HuH-7.5 (cell line): Measurements from ENCODE around the gene CD14.
"Not testable (repeated sequence)": the region's sequence is repeated elsewhere in the genome, so short reads cannot be mapped to it uniquely, and the experiment has no call there.

Experiments used
- DNase-seq: peaks from one replicate; pipeline ENCODE4 v3.0.0; 2011; ENCODE audit warnings: low spot score

CD14 gene

GRCh38 chr5:140633021-140633471 is at the start of gene CD14:
TSS of gene CD14 (minus strand) at chr5:140633175. CDS start at chr5:140633071, 104 bp downstream.
- peak; percentile 47 for DNase-seq

DNA sequence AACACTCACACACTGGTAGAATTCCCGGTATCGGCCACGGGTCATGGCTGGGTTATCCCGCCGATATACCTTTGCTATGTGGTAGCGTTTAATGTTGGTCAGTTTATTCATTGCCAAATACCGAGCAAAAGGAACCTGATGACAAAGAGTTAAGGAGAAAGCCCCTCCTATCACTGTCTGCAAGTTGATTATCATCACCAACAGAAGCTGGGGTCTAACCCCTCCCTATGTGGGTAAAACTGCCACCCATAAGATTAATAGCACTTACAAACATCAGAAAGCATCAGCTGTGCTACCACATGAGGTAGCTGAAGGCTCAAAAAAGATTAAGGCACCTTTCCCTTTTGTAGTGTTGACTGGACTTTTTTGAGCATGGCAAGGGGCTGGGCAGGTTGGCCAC is 46.0 kb upstream of the CD14 start:
- no peak for DNase-seq

DNA sequence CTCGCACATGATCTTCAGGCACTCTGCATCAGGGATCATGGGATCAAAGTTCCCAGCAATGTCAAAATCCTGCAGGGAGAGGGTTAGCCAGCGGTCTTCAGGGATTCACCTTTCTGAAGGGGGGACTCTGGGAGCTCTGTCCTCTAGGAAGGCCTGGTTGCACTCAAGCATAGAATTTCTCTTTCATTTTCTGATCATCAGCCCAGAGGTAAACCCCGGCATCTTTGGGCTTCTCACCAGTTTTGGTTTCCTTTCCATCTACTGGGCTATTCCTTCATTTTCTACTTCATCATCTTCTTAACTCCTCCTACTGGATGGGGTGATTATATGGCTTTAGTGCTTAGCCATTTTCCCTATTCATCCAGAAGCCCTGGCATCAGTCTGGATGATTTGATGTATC is 45.0 kb upstream of the CD14 start:
- DNase-seq, result no peak

- DNase-seq, result no peak
Observed at GRCh38 chr5:140674629-140675028, 41.7 kb upstream of the CD14 start.

DNA sequence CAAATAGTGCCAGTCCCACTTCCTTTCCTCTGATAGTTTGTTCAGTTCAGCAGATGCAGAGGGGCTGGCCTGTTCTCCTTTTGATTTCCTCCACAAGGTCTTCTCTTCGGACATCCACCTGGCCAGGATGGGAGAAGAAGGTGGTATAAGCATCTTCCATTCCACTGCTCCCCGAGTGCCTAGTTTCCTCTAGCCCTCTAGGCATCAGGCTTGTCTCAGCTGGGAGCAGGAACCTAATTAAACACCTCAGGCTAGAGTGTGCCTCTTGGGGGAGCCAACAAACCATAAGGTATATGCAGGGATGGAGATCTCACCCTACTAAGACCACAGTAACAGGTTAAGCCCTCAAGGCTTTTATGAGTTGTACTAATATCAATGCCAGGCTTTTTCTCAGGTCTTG is 41.2 kb upstream of the CD14 start:
- no peak for DNase-seq

DNA sequence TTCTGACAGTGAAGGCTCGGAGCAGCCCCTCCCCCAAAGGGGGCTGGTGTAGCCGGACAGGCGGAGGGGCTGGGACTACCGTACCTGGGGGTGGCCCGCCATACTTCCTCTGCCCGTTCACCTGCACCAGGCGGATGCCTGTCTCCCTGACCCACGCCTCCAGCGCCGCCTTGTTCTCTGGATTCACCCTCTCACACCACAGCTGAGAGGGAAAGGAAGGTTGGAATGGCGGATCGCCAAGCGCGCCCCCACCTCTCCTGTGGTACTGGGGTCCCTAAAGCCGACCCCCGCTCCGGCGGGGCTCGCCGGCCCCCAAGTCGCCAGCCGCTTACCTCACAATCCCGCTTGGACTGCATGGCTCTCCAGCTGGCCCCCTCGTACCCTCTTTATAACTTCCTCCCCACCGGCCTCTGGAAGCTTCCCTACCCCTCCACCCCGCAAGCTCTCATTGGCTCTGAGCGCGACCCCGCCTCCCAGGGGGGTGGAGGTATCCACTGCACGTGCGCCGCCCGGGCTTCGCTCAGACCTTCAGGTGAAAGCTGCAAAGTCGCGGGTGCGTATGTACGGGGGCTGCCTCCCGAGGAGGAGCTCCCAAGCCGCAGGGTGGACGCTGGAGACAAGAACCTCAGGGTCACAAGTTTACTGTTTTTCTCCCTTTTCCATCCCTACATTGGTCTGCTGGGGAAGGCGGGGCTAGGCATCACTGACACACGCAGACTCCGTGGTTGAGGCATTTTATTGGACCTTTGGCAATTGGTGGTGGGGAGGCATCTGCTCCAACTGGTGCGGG is 40.4 kb upstream of the CD14 start, which contains the start of gene DND1:
Gene DND1 (minus strand): TSS at position 390 of the 790 bp plus-strand sequence. CDS start 34 bp downstream, at position 356.
- DNase-seq, result no peak

DNA sequence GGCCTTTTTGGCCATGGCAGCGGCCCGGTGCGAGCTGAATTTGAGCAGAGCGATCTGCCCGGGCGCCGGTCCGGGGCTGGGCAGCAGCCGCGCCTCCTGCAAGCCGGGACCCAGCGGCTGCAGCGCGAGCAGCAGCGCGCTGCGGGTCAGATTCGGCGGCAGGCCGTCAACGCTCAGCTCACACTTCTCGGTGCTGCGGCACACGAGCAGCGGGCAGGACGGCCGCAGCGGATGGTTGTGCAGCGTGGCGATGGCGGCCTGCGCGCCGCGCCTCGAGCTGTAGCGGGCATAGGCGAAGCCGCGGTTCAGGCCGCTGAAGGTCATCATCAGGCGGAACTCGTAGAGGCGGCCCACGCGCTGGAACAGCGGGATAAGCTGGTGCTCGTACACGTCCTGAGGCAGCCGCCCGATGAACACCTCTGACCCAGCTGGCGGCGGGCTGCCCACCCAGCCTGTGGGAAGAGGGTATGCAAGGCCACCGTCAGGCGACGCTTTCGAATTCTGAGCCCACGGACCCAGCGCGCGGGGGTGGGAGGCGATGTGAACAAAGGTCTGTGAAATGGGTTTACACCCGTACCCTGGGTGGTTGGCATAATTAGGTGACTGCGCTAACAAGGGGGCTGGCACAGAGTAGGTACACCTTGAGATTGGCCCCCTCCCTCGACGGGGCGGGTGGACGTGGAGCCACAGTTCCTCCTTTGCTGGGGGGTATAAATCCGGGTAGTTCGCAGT is 39.6 kb upstream of the CD14 start:
- no peak for DNase-seq

- DNase-seq, result no peak
Observed at GRCh38 chr5:140671472-140672125, 38.6 kb upstream of the CD14 start.

GRCh38 chr5:140671035-140671434 is 38.1 kb upstream of the CD14 start:
- not testable (repeated sequence) for DNase-seq

DNA sequence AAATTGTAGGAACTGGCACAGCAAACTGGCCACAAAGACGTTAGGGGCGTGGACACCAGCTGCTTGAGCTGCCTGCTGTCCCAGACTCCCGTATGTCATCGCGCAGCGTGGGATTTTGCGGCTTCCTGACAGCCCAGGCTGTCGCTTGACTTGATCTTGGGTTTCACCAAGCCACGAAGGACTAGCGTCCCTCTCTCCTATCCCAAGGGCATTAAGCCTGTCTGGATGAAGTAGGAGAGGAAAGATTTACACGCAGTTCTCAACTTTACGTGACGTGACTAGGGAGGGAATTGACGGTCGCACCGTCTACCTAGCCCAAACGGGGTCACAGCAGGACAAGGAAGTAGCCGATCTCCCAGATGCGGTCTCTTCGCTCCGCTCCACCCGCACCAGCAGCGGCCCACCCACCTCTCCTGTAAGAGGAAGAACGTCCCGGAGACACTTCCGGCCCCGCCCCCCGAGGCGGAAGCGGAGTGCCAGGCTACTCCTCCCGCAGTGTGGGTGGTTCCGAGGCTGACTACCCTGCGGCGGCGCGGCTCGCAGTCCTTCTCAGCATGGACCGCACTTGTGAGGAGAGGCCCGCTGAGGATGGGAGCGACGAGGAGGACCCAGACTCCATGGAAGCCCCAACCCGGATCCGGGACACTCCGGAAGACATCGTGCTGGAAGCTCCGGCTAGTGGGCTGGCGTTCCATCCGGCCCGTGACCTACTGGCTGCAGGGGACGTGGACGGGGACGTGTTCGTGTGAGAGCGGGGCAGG is 31.6 kb upstream of the CD14 start, which contains the start of gene WDR55:
Gene WDR55 (plus strand): TSS at position 546 of the 761 bp plus-strand sequence. CDS start 9 bp downstream, at position 555.
- DNase-seq, result peak; percentile 94

DNA sequence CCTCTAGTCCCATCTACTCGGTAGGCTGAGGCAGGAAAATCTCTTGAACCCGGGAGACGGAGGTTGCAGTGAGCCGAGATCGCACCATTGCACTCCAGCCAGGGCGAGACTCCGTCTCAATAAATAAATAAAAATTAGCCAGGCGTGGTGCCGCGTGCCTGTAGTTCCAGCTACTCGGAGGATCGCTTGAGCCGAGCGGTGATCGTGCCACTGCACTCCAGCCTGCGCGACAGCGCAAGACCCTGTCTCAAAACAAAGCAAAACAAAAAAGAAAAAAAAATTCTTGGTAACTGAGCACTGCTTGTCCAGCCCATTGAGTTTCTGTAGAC is 31.0 kb upstream of the CD14 start:
- DNase-seq, result no peak

- not testable (repeated sequence) for DNase-seq
Observed at GRCh38 chr5:140660371-140660770, 27.4 kb upstream of the CD14 start.

- no peak for DNase-seq
Observed at GRCh38 chr5:140658870-140659269, 25.9 kb upstream of the CD14 start.

DNA sequence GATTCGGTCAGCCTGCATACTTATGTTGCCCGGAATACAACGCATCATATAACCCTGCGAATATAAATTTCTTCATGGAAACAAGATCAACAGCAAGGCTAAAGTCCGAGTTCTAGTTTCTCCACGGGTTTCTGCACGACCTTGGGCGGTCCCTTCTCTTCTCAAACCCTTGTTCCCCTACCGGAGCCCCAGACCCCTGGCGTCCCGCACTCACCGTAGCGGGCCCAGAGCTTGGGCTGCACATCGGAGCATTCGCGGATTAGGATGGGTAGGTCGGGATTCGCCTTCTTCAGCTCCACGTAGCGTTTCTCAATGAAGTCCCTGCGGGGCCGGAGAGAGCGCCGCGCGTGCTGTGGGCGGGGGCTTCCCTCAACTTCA is 14.1 kb upstream of the CD14 start:
- no peak for DNase-seq

DNA sequence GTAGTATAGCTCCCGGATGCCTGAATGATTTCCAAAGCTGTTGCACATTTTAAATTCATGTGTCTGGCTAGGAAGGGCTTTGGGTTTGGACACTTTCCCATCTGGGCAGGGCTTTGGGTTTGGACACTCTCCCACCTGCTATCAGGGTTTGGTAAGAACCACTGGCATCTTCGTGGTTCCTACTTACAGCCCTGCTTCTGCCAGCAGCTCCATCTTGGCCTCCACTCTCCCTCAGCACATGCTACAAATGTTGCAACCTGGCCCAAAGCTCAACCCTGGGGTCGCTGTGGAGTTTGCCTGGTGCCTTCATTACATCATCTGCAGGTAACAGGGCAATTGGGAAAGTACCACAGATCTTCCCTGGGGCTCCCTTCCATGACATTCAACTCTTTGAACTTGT is 9.7 kb upstream of the CD14 start:
- no peak for DNase-seq

GRCh38 chr5:140641716-140642115 is 8.7 kb upstream of the CD14 start:
- DNase-seq, result no peak

DNA sequence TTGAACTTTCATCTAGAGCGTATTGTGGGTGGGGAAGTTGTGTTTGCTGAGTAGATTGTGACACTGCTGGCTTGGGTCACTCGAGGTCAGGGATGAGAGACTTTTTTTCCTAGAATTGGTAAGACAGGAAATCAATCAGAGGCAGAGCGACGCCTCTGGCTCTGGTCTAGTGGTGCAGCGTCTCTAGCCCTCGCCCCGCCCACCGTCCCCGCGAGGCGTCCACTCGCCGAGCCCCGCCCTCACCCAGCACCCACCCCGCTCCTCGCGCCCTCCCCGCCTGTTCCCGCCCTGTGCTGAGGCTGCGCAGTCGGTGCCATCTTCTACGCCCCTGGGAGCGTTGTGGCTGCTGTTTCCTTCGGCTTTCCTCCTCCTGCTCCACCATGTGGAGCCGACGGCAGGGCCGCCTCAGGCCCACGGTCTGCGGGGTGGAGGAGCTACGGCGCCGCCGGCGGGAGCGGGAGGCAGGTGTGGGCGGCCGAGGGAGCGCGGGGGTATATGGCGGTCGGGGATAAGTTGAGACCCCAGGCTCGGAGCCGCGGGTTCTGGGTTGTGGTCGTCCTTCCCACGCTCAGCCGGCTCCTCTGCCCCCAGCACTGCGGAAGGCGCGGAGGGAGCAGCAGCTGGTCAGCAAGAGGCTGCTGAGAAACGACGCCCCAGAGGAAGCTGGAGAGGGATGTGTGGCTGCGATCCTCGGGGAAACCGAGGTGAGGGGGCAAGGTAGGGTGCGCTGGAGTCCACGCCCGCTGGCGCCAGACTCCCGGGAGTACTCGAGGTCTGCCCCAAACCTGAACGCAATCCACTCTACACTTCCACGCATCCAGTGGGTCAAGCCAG is 6.4 kb upstream of the CD14 start, which contains the start of gene TMCO6:
Gene TMCO6 (plus strand): TSS at position 304 of the 834 bp plus-strand sequence. CDS start 77 bp downstream, at position 381.
- peak; percentile 89 for DNase-seq

- not testable (repeated sequence) for DNase-seq
Observed at GRCh38 chr5:140638898-140639147, 5.8 kb upstream of the CD14 start.

- DNase-seq, result no peak
Observed at GRCh38 chr5:140637371-140638100, 4.6 kb upstream of the CD14 start.
